Measurements from ENCODE around the gene PPP1R13B. TPM values are rescaled to one million over a fixed set of nuclear protein-coding genes. Genes with fewer than 3 reads are reported as not detected.

The PPP1R13B gene
- total and polyA plus RNA-seq, 7 donors, result 8.6 to 26.9 (median 9.9) TPM

DNA sequence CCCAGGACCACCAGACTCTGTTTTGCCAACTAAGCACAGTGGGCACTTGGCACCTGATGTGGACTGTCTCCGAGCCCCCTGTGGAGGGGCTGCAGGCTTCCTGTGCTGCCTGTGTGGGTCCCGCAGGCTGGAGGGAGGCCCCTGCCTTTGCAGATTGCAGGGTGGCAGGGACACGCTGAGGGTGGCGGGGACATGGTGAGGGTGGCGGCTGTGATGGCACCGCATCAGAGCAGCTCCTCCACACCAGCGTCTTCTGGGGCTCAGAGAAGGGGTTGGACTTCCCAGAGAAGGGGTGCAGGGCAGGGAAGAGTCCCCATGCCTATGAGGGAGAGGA is 123.7 kb downstream of the PPP1R13B start:
- 80 to 88% methylated on average over 7 of the region's 7 CpGs for WGBS, 2 donors
- H3K4me1 ChIP-seq, result peaks cover 0 to 62% (median 44%) of the 10 kb centered on the region in 4 donors
- H3K27me3 ChIP-seq, result no peaks in the 10 kb centered on the region
- intact Hi-C loops (cut with DNase I), result no loop called here
- peak overlapping the region in 1 of 4 donors; percentile 1 for H3K4me3 ChIP-seq
- no peak for DNase-seq
- peaks cover under 1 to 27% (median 3%) of the 10 kb centered on the region in 4 donors for H3K36me3 ChIP-seq
- H3K9me3 ChIP-seq, result no peaks in the 10 kb centered on the region
- TF ChIP-seq, protein P1, sequence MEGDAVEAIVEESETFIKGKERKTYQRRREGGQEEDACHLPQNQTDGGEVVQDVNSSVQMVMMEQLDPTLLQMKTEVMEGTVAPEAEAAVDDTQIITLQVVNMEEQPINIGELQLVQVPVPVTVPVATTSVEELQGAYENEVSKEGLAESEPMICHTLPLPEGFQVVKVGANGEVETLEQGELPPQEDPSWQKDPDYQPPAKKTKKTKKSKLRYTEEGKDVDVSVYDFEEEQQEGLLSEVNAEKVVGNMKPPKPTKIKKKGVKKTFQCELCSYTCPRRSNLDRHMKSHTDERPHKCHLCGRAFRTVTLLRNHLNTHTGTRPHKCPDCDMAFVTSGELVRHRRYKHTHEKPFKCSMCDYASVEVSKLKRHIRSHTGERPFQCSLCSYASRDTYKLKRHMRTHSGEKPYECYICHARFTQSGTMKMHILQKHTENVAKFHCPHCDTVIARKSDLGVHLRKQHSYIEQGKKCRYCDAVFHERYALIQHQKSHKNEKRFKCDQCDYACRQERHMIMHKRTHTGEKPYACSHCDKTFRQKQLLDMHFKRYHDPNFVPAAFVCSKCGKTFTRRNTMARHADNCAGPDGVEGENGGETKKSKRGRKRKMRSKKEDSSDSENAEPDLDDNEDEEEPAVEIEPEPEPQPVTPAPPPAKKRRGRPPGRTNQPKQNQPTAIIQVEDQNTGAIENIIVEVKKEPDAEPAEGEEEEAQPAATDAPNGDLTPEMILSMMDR (IDR thresholded peaks at IDR 0.05), result no peak
- TF ChIP-seq EP300 (IDR thresholded peaks at IDR 0.05), result no peak
- TF ChIP-seq POLR2AphosphoS5 (IDR thresholded peaks at IDR 0.05), result no peak
- no peak for TF ChIP-seq POLR2A (IDR thresholded peaks at IDR 0.05)
- H3K27ac ChIP-seq, result peak overlapping the region; percentile 76 to 85 (median 82)

DNA sequence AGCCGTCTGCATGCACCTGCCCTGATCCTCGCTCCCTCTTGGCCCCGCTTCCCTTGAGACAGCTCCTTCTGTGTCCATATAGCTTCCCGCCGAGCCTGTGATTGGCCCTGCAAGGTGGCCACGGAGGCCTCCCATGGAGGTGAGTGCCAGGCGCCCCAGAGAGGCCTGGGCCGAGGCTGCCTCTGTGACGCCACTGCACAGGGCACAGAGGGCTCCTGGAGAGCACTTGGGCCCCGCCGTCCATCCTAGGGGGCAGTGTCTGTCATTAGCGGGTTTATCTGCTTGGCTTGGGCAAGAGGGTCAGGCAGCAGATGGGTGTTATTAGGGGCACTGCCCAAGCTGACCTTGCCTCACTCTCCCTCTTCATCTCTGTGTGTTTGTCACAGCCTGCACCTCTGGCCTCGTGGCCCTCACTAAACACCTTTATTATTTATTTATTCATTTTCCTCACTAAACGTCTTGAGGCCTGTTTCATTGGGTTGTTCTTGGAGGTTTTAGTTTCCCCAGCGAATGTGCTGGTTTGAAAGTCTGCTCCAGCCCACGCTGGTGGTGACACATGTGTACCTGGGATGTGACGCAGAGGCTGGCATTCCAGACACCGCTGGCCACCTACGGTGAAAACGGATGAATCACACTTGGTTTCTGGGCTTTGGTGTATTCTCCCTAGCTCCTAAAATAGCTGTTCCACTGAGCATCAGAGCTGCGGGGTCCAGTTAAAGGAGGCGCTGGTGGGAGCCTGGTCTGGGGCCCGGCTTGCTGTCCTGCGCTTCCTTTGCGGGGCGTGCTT is 125.8 kb downstream of the PPP1R13B start:
- TF ChIP-seq EP300 (IDR thresholded peaks at IDR 0.05) (no peak), POLR2A (IDR thresholded peaks at IDR 0.05) (no peak), POLR2AphosphoS5 (IDR thresholded peaks at IDR 0.05) (no peak)
- TF ChIP-seq, protein P1 (IDR thresholded peaks at IDR 0.05), result no peak
- 91 to 93% methylated on average over 26 of the region's 26 CpGs for WGBS, 2 donors
- intact Hi-C loops (cut with DNase I), result no loop called here
- peaks cover 0 to 13% (median 0%) of the 10 kb centered on the region in 4 donors for H3K36me3 ChIP-seq
- H3K4me1 ChIP-seq, result peaks cover 0 to 84% (median 66%) of the 10 kb centered on the region in 4 donors
- H3K27me3 ChIP-seq, result no peaks in the 10 kb centered on the region
- no peak for DNase-seq
- H3K27ac ChIP-seq, result peak overlapping the region; percentile 2 to 85 (median 82)
- H3K9me3 ChIP-seq, result no peaks in the 10 kb centered on the region
- H3K4me3 ChIP-seq, result no peak overlapping the region

DNA sequence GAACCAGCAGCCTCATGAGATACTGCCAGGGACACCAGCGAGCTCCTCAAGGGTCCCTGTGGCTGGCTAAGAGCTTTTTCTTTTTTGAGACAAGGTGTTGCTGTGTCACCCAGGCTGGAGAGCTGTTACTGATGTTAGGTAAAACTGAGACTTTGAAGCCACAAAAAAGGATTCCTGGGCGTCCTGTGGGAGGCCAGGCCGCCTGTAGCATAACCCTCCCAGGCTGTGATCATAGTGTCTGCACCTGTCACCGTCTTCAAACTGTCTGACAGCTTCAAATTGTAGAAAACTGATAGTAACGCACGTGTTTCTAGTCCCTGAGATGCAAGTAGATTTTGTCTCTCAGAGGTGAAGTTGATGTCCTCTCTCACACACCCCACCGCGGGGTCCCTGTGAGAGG is 127.6 kb downstream of the PPP1R13B start:
- 73 to 83% methylated on average over 8 of the region's 8 CpGs for WGBS, 2 donors
- intact Hi-C loops (cut with DNase I), result no loop called here
- no peaks in the 10 kb centered on the region for H3K36me3 ChIP-seq

DNA sequence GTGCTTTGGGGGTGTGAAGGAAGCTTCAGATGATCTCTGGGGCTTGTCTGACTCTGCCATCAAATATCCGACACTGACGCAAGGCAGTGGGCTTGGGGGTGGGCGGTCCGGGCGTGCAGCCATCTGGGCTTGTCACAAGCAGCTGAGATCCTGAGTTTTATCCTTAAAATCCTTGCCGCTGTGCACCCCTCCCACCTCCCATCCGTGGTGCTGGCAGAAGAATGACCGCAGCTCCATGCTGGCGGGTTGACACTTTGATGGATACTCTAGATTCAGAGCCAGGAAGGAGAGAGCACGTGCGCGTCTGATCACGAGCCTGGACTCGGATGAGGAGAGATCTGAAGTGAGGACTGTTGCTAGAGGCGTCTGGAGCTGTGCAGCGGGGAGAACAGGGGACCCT is 128.8 kb downstream of the PPP1R13B start:
- peak overlapping the region; percentile 41 to 55 (median 49) for H3K27ac ChIP-seq
- intact Hi-C loops (cut with DNase I), result no loop called here
- H3K27me3 ChIP-seq, result no peaks in the 10 kb centered on the region
- H3K9me3 ChIP-seq, result no peaks in the 10 kb centered on the region
- no peak for DNase-seq
- 84 to 91% methylated on average over 16 of the region's 16 CpGs for WGBS, 2 donors
- no peaks in the 10 kb centered on the region for H3K36me3 ChIP-seq
- peak overlapping the region in 2 of 4 donors; percentile 1 to 12 for H3K4me3 ChIP-seq
- TF ChIP-seq, protein P1 (IDR thresholded peaks at IDR 0.05), result no peak
- TF ChIP-seq EP300 (IDR thresholded peaks at IDR 0.05), result peak in 1 of 4 donors; percentile 42
- no peak for TF ChIP-seq POLR2A (IDR thresholded peaks at IDR 0.05)
- peak in 3 of 4 donors; percentile 47 to 64 (median 55) for TF ChIP-seq POLR2AphosphoS5 (IDR thresholded peaks at IDR 0.05)
- peaks cover 0 to 81% (median 61%) of the 10 kb centered on the region in 4 donors for H3K4me1 ChIP-seq

More for the DNA sequence above, 127.6 kb downstream of the PPP1R13B start:
- DNase-seq, result no peak
- Histone ChIP-seq H3K27ac (peak overlapping the region in 1 of 4 donors; percentile 85), H3K4me1 (peaks cover 0 to 82% (median 64%) of the 10 kb centered on the region in 4 donors), H3K27me3 (no peaks in the 10 kb centered on the region), H3K4me3 (no peak overlapping the region), H3K9me3 (no peaks in the 10 kb centered on the region)
- TF ChIP-seq EP300 (IDR thresholded peaks at IDR 0.05), result no peak
- TF ChIP-seq, protein P1 (IDR thresholded peaks at IDR 0.05), result no peak
- no peak for TF ChIP-seq POLR2AphosphoS5 (IDR thresholded peaks at IDR 0.05)
- no peak for TF ChIP-seq POLR2A (IDR thresholded peaks at IDR 0.05)
